ENCODE measurements around the gene ZXDB. TPM values are rescaled to one million over a fixed set of nuclear protein-coding genes. Genes with fewer than 3 reads are reported as not detected.
"Not testable (repeated sequence)": the region's sequence is repeated elsewhere in the genome, so short reads cannot be mapped to it uniquely, and the experiment has no call there.

The ZXDB gene
- 10 to 100 TPM; 10.7 to 14.4 TPM for total RNA-seq

GRCh38 chrX:57591284-57592159, at the start of gene ZXDB:
Gene ZXDB (plus strand): TSS chrX:57592011. CDS start chrX:57592049, 38 bp downstream.
- H3K4me3 ChIP-seq = peak within 1 kb of the TSS; percentile 46 to 49
- peak; percentile 15 for DNase-seq (ENCODE audit: low spot score)
- 2% methylated on average over 14 of the region's 39 CpGs for WGBS

GRCh38 chrX:57565198-57565597, 26.6 kb upstream of the ZXDB start:
- no peak for TF ChIP-seq POLR2AphosphoS5 (IDR thresholded peaks at IDR 0.05)
- no peak for TF ChIP-seq POLR2A (IDR thresholded peaks at IDR 0.05)
- Histone ChIP-seq H3K4me3 (no peak overlapping the region), H3K9me3 (no peaks in the 10 kb centered on the region), H3K27ac (no peak overlapping the region), H3K27me3 (replicated peaks; ENCODE audit: insufficient read depth) (no peaks in the 10 kb centered on the region), H3K36me3 (no peaks in the 10 kb centered on the region), H3K4me1 (replicated peaks) (no peaks in the 10 kb centered on the region)
- 62% methylated on average over 4 of the region's 4 CpGs for WGBS
- intact Hi-C loops (cut with DNase I) = no loop called here
- no peak for DNase-seq (ENCODE audit: low spot score)

More at GRCh38 chrX:57591284-57592159, at the start of gene ZXDB:
- H3K9me3 ChIP-seq; H3K4me1 ChIP-seq (replicated peaks); H3K36me3 ChIP-seq; H3K27me3 ChIP-seq (replicated peaks; ENCODE audit: insufficient read depth): not testable (repeated sequence)
- peak within 1 kb of the TSS; percentile 89 to 90 for H3K27ac ChIP-seq
- intact Hi-C loops (cut with DNase I) = loop anchor here (10.0 kb wide), 2 partner anchors 313 to 1027 kb away; partner anchors contain the start of gene UBQLN2

- WGBS = 0% methylated on average over 2 of the region's 2 CpGs
- H3K4me1 ChIP-seq (replicated peaks) = no peaks in the 10 kb centered on the region
- no peak for DNase-seq (ENCODE audit: low spot score)
Measured at GRCh38 chrX:57573754-57574153, 18.1 kb upstream of the ZXDB start.

GRCh38 chrX:57582948-57583347, 8.9 kb upstream of the ZXDB start:
- 74% methylated on average over 9 of the region's 9 CpGs for WGBS
- H3K27me3 ChIP-seq (replicated peaks; ENCODE audit: insufficient read depth); H3K4me3 ChIP-seq; H3K27ac ChIP-seq; H3K36me3 ChIP-seq; intact Hi-C loops (cut with DNase I); H3K4me1 ChIP-seq (replicated peaks); H3K9me3 ChIP-seq; DNase-seq (ENCODE audit: low spot score): not testable (repeated sequence)

More at GRCh38 chrX:57573754-57574153, 18.1 kb upstream of the ZXDB start:
- Histone ChIP-seq H3K27ac (no peak overlapping the region), H3K4me3 (no peak overlapping the region), H3K27me3 (replicated peaks; ENCODE audit: insufficient read depth) (no peaks in the 10 kb centered on the region), H3K9me3 (no peaks in the 10 kb centered on the region), H3K36me3 (no peaks in the 10 kb centered on the region)
- peak in 1 of 4 experiments; percentile 11 for TF ChIP-seq CTCF (IDR thresholded peaks at IDR 0.05)
- TF ChIP-seq POLR2AphosphoS5 (IDR thresholded peaks at IDR 0.05) = no peak
- TF ChIP-seq POLR2A (IDR thresholded peaks at IDR 0.05) = no peak
- intact Hi-C loops (cut with DNase I) = no loop called here

- 44% methylated on average over 5 of the region's 5 CpGs for WGBS
- Histone ChIP-seq H3K27me3 (replicated peaks; ENCODE audit: insufficient read depth) (no peaks in the 10 kb centered on the region), H3K4me1 (replicated peaks) (no peaks in the 10 kb centered on the region), H3K4me3 (no peak overlapping the region), H3K36me3 (no peaks in the 10 kb centered on the region), H3K9me3 (no peaks in the 10 kb centered on the region), H3K27ac (no peak overlapping the region)
- intact Hi-C loops (cut with DNase I) = no loop called here
- no peak for DNase-seq (ENCODE audit: low spot score)
- TF ChIP-seq POLR2A (IDR thresholded peaks at IDR 0.05) (no peak), CTCF (IDR thresholded peaks at IDR 0.05) (no peak), POLR2AphosphoS5 (IDR thresholded peaks at IDR 0.05) (no peak)
Measured at GRCh38 chrX:57583477-57583876, 8.3 kb upstream of the ZXDB start.

GRCh38 chrX:57586360-57586759, 5.5 kb upstream of the ZXDB start:
- 93% methylated on average over 3 of the region's 4 CpGs for WGBS
- no peak for DNase-seq (ENCODE audit: low spot score)
- H3K4me1 ChIP-seq (replicated peaks) = no peaks in the 10 kb centered on the region
- H3K36me3 ChIP-seq = no peaks in the 10 kb centered on the region
- H3K27ac ChIP-seq = no peak overlapping the region
- H3K27me3 ChIP-seq (replicated peaks; ENCODE audit: insufficient read depth) = no peaks in the 10 kb centered on the region
- intact Hi-C loops (cut with DNase I) = no loop called here
- H3K9me3 ChIP-seq = no peaks in the 10 kb centered on the region
- H3K4me3 ChIP-seq = no peak overlapping the region
- TF ChIP-seq POLR2A (IDR thresholded peaks at IDR 0.05) (no peak), CTCF (IDR thresholded peaks at IDR 0.05) (no peak)
